Calu3 (cell line): ENCODE data around the gene RANBP9. TPM values are rescaled to one million over a fixed set of nuclear protein-coding genes. Genes with fewer than 3 reads are reported as not detected.

Experiments used
- BruUV-seq: library from RNA; stranded (reverse); fragments of 400-500 nt; replicated peaks from 2 replicates; lab custom pipeline; 2021; lab: Mats Ljungman, UMichigan
- CTCF ChIA-PET: fragments of 300-600 bp; sonication (Branson Sonifier 250); formaldehyde crosslinking; loops from one replicate; lab custom pipeline; 2022; ENCODE audit warnings: antibody characterized with exemption; lab: Charles Lee
- DNase-seq: peaks from one replicate; pipeline ENCODE4 v3.0.0; 2022
- H3K27ac Mint-ChIP-seq: one replicate; pipeline ENCODE4 v1.8.0; 2022; ENCODE audit warnings: mixed read lengths; ENCODE audit not compliant: unreplicated experiment
- H3K27me3 Mint-ChIP-seq: one replicate; pipeline ENCODE4 v1.8.0; 2022; ENCODE audit warnings: mixed read lengths; ENCODE audit not compliant: unreplicated experiment
- H3K36me3 Mint-ChIP-seq: one replicate; pipeline ENCODE4 v1.8.0; 2022; ENCODE audit warnings: mild to moderate bottlenecking, moderate library complexity, mixed read lengths; ENCODE audit not compliant: insufficient read depth, unreplicated experiment
- H3K4me1 Mint-ChIP-seq: one replicate; pipeline ENCODE4 v1.8.0; 2022; ENCODE audit warnings: mild to moderate bottlenecking, low read depth, mixed read lengths; ENCODE audit not compliant: unreplicated experiment
- H3K4me3 Mint-ChIP-seq: one replicate; pipeline ENCODE4 v1.8.0; 2022; ENCODE audit warnings: mild to moderate bottlenecking, low read depth, moderate library complexity, mixed read lengths; ENCODE audit not compliant: unreplicated experiment
- H3K9me3 Mint-ChIP-seq: one replicate; pipeline ENCODE4 v1.8.0; 2022; ENCODE audit warnings: low read depth, mixed read lengths; ENCODE audit not compliant: unreplicated experiment
- CTCF ChIP-seq: fragments of 200-600 bp; IDR thresholded peaks from one replicate; pipeline ENCODE4 v1.8.0; 2022; ENCODE audit warnings: antibody characterized with exemption; ENCODE audit not compliant: unreplicated experiment
- intact Hi-C: fragments of 100-400 bp; cut with micrococcal nuclease; formaldehyde crosslinking; loops from one replicate; pipeline ENCODE4 v1.10.0; 2022; ENCODE audit not compliant: unreplicated experiment
- total RNA-seq: library from RNA; stranded (reverse); gene quantifications from 2 replicates; pipeline ENCODE4 v1.2.3, GENCODE V29; 2022

The RANBP9 gene
- total RNA-seq, 1 experiment from 2014 or later = 20.4 TPM

GRCh38 chr6:13604135-13604534 lies 107.5 kb downstream of the RANBP9 start:
- intact Hi-C loops = no loop called here
- CTCF ChIA-PET = no interaction called here
- H3K36me3 Mint-ChIP-seq = peaks cover 11% of the 10 kb centered on the region

GRCh38 chr6:13600036-13600435 lies 111.6 kb downstream of the RANBP9 start:
- CTCF ChIA-PET = no interaction called here
- DNase-seq = no peak
- Mint-ChIP-seq H3K27me3 (no peaks in the 10 kb centered on the region), H3K27ac (no peak overlapping the region), H3K9me3 (no peaks in the 10 kb centered on the region), H3K4me1 (no peaks in the 10 kb centered on the region), H3K36me3 (peaks cover 12% of the 10 kb centered on the region), H3K4me3 (no peak overlapping the region)
- intact Hi-C loops = no loop called here
- TF ChIP-seq CTCF = no peak
- no TSS peak for BruUV-seq

More at GRCh38 chr6:13604135-13604534, 107.5 kb downstream of the RANBP9 start:
- Mint-ChIP-seq H3K9me3 (no peaks in the 10 kb centered on the region), H3K4me3 (no peak overlapping the region), H3K27me3 (no peaks in the 10 kb centered on the region), H3K27ac (no peak overlapping the region), H3K4me1 (no peaks in the 10 kb centered on the region)
- no peak for TF ChIP-seq CTCF
- no TSS peak for BruUV-seq
- no peak for DNase-seq

- H3K9me3 Mint-ChIP-seq = no peaks in the 10 kb centered on the region
- no peaks in the 10 kb centered on the region for H3K27me3 Mint-ChIP-seq
- H3K27ac Mint-ChIP-seq = no peak overlapping the region
- intact Hi-C loops = no loop called here
- BruUV-seq = no TSS peak
- peaks cover 12% of the 10 kb centered on the region for H3K36me3 Mint-ChIP-seq
- H3K4me1 Mint-ChIP-seq = no peaks in the 10 kb centered on the region
- CTCF ChIA-PET = no interaction called here
- TF ChIP-seq CTCF = no peak
- no peak overlapping the region for H3K4me3 Mint-ChIP-seq
- DNase-seq = no peak
Observed at GRCh38 chr6:13597073-13597472, 114.6 kb downstream of the RANBP9 start.

GRCh38 chr6:13593720-13594119 lies 117.9 kb downstream of the RANBP9 start:
- no peak overlapping the region for H3K27ac Mint-ChIP-seq
- H3K36me3 Mint-ChIP-seq = peaks cover 6% of the 10 kb centered on the region
- TF ChIP-seq CTCF = no peak
- no peak for DNase-seq
- no TSS peak for BruUV-seq
- no peaks in the 10 kb centered on the region for H3K9me3 Mint-ChIP-seq
- no peak overlapping the region for H3K4me3 Mint-ChIP-seq
- no peaks in the 10 kb centered on the region for H3K4me1 Mint-ChIP-seq
- intact Hi-C loops = no loop called here
- CTCF ChIA-PET = no interaction called here
- no peaks in the 10 kb centered on the region for H3K27me3 Mint-ChIP-seq
